Amniotic stem cell (primary cell): ENCODE results near the gene RASA2.
A peak's percentile ranks its signal among the peaks of the same experiment; 100 is the strongest.

Experiments
- DNase-seq: peaks from one replicate; lab custom pipeline; 2025; lab: John Stamatoyannopoulos, UW

The RASA2 gene, protein sequence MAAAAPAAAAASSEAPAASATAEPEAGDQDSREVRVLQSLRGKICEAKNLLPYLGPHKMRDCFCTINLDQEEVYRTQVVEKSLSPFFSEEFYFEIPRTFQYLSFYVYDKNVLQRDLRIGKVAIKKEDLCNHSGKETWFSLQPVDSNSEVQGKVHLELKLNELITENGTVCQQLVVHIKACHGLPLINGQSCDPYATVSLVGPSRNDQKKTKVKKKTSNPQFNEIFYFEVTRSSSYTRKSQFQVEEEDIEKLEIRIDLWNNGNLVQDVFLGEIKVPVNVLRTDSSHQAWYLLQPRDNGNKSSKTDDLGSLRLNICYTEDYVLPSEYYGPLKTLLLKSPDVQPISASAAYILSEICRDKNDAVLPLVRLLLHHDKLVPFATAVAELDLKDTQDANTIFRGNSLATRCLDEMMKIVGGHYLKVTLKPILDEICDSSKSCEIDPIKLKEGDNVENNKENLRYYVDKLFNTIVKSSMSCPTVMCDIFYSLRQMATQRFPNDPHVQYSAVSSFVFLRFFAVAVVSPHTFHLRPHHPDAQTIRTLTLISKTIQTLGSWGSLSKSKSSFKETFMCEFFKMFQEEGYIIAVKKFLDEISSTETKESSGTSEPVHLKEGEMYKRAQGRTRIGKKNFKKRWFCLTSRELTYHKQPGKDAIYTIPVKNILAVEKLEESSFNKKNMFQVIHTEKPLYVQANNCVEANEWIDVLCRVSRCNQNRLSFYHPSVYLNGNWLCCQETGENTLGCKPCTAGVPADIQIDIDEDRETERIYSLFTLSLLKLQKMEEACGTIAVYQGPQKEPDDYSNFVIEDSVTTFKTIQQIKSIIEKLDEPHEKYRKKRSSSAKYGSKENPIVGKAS

DNA sequence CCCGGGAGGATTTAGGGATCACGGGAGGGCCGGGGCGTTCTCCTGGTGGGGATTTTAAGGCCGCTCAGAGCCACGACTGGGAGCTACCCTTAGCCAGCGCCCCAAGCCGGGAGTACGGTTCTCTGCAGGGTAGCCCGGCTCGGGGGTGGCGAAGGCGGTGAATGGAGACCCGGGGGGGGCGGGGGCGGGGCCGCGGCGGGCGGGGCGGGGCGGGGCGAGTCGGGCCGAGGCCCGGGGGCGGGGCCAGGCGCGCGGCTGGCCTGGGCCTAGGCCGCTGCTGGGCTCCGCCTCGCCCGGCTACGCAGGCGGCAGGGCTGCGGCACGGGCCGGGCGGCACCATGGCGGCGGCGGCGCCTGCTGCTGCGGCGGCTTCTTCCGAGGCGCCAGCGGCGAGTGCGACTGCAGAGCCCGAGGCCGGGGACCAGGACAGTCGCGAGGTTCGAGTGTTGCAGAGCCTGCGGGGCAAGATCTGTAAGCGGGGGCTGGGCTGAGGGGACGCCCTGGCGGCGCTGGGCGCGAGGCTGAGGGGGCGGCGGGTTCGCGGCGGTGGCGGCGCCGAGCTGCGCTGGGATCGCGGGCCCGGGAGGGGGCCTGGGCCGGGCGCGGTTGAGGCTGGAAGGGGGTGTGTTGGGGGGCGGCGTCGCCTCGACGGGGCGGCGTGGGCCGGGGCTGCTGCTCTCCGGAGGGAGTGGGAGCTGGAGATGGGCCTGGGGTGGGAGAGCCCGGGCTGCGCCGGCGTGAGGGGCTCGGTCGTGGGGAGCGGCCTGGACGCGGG lies at the start of gene RASA2:
Gene RASA2 (plus strand): TSS at position 282 of the 775 bp plus-strand sequence. CDS start 57 bp downstream, at position 339.
- DNase-seq, result peak; percentile 50

DNA sequence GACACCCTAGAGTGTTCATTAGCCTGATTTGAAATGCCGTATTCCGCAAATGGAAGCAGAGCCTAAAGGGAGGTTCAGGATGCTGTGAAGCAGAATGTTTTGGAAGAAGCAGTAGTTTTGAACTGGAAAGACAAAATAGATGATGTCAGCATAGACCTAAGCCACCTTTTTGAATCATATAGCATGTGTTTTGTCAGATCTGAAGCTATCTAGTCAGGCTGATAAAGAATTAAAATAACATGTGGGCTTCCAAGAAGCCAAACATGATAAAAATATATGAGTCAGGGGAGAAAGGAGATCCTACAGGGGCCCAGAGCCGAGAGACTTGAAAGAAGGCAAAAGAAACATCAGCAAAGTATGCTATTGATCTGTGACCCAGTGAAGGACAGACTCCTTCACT lies 47.2 kb upstream of the RASA2 start:
- DNase-seq, result no peak

DNA sequence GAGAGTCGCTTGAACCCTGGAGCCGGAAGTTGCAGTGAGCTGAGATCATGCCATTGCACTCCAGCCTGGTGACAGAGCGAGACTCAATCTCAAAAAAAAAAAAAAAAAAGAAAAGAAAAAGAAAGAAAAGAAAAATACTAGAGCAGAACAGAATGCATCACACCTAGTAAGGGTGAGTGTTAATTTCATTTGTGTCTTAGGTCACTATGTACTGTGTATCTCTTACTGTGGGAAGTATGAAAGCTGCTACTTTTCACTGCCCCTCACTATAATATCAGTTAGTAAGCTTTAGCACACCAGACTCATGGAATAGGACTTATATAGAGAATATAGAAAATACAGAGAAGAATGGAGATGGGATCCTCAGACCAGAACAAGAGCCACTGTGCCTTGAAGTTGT lies 45.9 kb upstream of the RASA2 start:
- no peak for DNase-seq

DNA sequence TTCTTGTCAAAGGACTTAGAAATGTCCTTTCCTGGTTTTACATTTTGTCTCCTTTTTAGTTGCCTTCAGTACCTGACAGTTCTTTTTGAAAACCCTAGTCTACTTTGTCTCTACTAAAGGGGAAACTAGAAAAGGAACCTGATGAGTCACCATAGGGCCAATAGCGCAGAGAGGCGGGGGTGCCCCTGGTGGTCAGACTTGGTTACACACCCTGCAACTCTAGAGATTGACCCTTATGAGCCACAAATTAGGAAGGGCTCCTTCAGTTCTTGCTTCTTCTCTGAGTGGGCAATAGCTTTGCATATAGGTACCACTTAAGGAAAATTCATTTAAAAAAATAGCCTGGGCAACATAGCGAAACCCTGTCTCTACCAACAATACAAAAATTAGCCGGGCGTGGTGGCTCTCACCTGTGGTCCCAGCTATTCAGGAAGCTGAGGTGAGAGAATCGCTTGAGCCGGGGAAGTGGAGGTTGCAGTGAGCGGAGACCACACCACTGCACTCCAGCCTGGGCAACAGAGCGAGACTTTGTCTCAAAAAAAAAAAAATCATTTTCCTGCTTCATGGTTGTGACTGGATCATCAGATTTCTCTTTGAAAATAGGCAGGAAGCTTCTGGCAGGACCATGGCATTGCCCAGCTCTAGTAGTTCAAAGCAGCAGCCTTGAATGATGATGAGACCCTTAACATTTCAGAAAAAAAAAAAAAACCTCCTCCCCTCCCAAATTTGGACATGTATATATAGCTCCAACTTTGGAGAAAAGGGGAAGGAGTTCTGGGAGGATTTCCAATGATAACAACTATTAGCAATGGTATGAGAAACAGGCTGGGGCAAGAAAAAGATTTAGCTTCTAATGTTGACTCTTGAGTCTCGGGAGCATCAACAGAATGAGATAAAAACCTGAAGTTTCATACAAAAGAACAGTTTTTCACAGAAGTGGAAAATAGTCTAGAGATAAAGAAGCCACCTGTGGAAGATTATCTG lies 45.2 kb upstream of the RASA2 start:
- peak; percentile 48 for DNase-seq

DNA sequence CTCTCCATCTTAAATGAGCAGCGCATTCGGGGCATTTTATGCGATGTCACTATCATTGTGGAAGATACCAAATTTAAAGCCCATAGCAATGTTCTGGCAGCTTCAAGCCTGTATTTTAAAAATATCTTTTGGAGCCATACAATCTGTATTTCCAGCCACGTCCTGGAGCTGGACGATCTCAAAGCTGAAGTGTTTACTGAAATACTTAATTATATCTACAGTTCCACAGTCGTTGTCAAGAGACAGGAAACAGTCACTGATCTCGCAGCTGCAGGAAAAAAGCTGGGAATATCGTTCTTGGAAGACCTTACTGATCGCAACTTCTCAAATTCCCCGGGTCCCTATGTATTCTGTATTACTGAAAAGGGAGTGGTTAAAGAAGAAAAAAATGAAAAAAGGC lies 44.4 kb upstream of the RASA2 start:
- no peak for DNase-seq

DNA sequence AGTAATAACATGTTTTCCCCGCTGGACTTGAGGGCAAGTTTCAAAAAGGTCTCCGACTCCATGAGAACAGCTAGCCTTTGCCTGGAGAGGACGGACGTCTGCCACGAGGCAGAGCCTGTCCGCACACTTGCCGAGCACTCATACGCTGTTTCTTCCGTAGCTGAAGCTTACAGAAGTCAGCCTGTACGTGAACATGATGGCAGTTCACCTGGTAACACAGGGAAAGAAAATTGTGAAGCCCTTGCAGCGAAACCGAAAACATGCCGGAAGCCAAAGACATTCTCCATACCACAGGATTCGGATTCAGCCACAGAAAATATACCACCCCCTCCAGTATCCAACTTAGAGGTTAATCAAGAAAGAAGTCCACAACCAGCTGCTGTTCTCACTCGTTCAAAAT lies 43.9 kb upstream of the RASA2 start:
- no peak for DNase-seq

DNA sequence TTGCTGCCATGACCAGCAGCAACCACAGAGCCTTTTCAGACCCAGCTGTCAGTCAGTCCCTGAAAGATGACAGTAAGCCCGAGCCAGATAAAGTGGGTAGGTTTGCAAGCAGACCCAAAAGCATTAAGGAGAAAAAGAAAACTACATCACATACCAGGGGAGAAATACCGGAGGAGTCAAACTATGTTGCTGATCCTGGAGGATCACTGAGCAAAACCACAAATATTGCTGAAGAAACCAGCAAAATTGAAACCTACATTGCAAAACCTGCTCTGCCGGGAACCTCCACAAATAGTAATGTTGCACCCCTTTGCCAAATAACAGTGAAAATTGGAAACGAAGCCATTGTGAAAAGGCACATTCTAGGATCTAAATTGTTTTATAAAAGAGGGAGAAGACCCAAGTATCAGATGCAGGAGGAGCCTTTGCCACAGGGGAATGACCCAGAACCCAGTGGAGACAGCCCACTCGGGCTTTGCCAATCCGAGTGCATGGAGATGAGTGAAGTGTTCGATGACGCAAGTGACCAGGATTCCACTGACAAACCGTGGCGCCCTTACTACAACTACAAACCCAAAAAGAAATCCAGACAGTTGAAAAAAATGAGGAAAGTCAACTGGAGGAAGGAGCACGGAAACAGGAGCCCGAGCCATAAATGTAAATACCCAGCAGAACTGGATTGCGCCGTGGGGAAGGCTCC lies 42.1 kb upstream of the RASA2 start:
- no peak for DNase-seq

DNA sequence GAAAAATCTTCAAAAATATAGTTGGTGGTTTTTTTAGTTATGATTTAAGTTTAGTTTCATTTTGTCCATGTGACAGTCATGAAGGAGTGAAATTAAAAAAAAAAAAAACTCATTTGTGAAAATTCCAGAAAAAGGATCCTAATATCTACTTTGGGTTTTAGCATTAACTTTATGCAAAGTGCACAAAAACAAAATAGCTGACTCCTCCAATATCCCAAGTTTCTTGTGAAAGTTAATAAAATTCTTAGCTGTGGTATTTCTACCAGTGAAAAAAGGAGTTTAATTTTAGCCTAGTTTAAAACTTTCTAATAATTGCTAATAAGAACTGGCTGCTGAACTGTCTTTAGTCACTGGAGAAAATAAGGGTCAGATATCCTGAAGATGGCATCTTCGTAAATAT lies 40.8 kb upstream of the RASA2 start:
- no peak for DNase-seq

DNA sequence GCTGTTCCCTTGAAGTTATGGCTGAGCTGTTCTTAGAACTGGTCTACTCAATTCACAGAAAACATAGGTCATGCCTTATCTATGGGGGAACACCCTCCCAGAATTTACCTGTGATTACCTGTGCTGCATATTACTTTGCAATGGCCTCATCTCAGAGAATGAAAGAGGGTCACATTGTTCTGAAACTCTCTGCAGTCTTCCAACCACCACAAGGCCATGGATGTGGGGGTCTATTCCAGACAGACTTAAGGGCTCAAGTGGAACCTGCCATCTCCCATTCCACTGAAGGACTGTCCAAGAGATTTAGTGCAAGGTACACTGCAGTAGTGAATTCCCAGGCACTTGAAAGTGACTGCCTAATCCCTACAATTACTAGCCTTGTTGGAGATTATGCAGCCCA lies 40.1 kb upstream of the RASA2 start:
- DNase-seq, result no peak

DNA sequence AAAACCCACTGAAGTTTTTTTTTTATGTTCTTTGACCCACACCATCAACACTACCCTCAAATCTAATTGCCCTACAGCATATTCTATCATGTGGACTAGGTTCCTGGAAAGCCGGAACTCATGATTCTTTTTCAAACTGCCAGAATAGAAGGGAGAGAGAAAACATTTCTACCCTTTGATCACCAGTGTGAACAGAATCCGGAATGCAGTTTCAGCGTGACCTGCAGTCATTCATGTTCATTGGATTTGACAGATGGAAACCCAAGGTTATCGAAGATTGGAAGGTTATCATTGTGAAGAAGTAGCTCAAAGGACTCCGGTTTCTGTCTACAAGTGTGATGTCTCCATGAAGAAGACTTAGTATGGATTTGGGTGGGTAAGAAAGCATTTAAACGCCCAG lies 39.4 kb upstream of the RASA2 start:
- no peak for DNase-seq

DNA sequence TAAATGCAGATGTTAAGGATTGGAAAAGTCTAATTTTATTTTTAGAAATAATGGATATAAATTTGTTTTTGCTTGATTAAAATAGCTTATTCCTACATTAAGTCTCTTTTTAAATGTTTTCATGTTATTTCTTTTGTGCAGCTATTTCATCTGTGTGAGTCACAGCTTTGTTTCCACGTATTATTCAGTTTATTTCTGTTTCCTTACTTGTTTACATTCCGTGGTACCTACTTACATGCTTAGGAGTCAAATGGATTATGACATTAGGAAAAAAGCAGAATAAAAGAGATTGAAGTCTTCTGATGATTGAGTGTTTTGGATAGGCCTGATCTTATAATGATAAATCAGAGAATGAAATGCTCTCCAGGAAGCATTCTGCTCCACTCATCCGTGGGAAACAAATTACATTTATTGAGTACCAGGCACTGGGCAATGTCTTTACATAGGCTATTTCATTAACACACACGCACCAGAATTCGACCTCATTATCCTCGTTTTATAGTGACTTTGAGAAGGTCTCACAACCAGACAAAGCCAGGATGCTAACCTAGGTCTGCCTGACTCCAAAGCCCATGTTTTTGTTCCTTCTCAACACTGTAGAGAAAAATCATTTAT lies 38.1 kb upstream of the RASA2 start:
- no peak for DNase-seq

DNA sequence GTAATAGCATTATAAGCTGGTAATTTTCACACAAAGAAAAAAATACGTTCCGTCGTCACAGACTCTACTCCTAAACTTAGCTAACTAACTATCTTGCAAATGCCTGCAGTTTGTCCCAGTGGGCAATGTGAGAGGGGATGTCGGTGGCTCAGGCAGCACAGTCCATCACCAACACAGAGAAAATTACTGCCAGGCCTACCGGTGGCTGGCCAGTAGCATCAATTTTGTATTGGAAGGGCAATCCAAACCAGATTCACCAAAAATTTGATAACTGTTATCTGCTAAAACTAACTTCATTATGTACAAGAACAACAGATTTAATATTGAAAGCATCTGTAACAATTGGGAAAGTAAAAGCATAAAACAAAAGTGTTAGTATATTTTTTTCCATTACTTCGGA lies 37.4 kb upstream of the RASA2 start:
- no peak for DNase-seq

DNA sequence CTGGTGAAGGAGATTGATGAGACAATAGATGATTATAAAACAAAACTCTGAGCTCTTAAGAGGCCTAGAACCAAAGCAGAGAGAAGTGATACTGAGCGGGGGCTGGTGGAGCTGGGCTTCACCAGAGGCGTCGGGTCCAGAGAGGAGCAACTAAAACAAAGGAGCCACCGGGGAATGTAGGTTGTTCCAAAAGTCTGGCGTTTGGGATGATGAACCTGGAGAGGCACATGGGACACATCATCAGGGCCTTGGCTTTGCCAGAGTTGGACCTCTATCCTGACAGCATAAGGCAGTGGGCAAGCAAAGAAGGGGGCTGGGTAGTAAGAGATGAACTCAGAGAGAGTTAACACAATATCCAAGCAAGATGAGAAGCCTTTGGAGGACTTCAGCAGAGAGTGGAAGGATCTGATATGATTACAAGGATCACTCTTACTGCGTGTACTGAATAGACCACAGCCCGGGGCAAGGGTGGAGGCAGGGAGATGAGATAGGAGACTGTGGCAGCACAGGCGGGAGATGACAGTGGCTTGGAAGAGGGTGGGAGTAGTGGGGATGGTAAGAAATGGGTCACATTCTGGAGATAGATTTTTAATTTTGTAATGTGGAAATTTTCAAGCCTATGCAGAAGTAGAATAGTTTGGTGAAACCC lies 36.0 kb upstream of the RASA2 start:
- no peak for DNase-seq

DNA sequence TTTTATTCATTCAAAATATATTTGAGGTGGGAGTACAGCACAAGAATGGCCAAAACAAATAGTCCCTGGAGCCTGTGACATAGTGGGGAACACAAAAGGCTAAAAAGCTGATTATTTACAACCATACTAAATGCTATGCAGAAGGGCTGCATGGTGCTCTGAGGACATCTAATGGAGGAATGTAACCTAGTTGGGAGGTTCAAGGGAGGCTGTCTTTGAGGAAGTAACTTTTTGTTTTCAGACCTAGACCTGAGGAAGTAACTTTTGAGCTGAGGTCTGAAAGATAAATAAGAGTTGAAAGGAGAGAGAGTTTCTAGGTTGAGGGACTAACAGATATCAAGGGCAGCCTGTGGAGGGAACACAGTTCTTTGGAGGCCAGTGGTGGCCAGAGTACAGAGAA lies 34.8 kb upstream of the RASA2 start:
- no peak for DNase-seq

DNA sequence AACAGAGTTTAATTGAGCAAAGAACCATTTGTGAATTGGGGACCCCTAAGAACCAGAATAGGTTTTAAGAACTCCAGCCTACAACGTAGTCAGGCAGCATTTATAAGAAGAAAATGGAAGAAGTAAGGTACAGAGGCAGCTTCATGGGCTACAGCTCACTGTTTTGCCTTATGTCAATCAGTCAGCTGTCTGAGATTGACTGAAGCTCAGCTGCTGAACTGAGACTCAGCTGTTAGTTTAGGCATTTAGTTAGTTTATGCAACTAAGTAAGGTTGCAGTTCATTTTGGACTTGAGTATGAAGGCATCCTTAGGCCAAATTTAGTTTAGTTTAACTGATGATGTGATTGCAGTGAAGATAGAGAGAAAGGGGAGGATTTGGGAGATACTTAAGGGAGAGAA lies 34.1 kb upstream of the RASA2 start:
- DNase-seq, result no peak

DNA sequence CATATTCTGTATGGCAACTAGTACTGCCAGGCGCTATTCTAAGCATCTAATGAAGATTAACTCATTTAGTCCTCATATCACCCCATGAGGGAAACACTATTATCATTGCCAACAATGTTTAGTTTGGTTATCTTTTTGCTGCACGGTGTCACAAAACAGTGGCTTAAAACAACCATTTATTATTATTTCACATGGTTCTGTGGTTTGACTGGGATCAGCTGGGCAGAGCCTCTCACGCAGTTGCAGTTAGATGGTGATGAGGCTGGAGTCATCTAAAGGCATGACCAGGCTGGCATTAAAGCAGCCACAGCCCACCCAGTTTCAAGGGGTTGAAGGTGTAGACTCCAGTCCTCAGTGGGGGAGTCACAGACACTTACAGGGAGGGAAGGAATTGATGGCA lies 32.8 kb upstream of the RASA2 start:
- DNase-seq, result no peak

DNA sequence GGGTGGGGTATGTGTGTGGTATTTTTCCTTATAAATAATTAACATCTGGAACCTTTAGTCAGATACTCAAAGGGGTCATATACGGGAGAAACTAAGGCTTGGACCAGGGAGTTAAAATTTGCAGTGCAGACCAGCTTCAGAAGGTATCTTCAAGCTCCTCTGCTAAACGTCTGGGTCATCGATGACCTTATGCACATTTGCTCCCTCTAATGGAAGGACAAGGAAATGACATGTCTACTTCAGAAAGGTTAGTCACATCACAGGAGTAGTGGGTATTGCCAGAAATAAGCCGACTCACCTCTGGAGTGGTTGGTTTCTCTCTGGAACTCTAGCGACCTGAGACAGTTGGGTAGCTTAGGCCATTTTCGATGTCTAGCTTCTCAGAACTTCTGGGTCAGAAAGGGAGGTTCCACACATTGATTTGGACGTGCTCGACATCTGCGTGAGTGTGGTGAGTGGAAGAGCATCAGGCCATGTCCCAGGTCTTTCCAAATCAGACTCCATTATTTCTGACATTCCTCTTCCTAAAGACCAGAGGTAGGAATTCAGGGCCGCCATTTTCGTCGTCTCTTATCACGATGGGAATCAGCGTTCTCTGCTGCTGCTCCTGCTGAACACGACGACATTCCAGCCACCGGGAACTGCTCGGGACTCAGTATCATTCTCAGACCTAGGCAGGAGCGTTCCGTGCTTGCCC lies 31.8 kb upstream of the RASA2 start:
- DNase-seq, result peak; percentile 57

DNA sequence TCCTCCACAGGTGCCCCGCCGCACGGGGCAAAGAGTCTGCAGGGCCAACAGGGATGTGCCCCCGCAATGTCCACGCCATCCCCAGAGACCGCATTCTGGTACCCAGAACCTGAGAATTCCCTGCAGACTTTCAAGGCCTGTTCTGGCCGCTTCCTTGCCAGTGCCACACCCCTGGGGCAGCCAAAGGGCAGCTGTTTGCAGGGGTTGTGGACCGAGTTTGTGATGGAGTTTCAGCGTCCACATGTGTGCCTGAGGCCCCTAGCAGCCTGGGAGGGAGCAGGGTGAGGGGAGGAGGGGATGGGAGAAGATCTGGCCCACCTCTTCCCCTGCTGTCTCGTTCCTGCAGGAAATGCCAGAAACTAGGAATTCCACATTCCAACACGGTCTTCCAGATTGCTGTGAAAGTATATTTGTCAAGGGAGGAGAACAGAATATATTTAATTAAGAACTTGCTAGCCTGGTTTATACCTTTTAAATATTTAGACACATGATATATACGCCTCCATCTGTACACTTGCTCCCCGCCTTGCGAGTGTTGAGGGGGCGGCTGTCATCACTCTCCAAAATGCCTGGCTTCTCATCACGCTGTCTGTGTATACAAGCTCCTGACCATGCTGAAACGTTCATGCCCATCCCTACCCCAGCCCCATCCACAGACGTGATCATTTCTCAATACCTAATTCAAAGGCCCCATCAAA lies 31.1 kb upstream of the RASA2 start:
- DNase-seq, result no peak

DNA sequence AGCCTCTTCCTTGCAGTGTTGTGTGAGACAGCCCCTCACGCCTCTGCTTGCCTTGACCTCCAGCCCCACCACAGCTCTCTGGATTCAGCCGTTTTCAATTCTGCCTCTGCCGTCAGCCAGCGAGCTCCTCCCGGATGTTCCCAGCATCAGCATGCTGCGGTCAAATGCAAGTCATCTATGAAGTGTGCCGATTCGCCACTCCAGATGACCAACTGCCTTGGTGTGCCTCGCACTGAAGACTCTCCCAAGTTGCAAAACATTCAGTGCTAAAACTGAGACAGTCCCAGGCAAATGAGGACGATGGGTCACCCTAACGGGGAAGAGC lies 30.6 kb upstream of the RASA2 start:
- no peak for DNase-seq
